Astrocyte of the spinal cord (primary cell): ENCODE results near the gene CASZ1.

Source experiments
- DNase-seq: peaks from one replicate; pipeline ENCODE4 v3.0.0; 2011; ENCODE audit warnings: low read depth, low spot score
- H3K4me3 ChIP-seq: 2 replicates; pipeline ENCODE4 v1.5.1; 2011; ENCODE audit warnings: low read depth, mild to moderate bottlenecking, low read length, moderate library complexity
- CTCF ChIP-seq: IDR thresholded peaks from 2 replicates; pipeline ENCODE4 v1.5.1; 2012; ENCODE audit warnings: low read depth, mild to moderate bottlenecking, low read length, inconsistent platforms
- in situ Hi-C: cut with HindIII; loops from 2 replicates; pipeline ENCODE4 v1.10.0; 2017; ENCODE audit warnings: low sequenced_read_pairs

The CASZ1 gene

DNA sequence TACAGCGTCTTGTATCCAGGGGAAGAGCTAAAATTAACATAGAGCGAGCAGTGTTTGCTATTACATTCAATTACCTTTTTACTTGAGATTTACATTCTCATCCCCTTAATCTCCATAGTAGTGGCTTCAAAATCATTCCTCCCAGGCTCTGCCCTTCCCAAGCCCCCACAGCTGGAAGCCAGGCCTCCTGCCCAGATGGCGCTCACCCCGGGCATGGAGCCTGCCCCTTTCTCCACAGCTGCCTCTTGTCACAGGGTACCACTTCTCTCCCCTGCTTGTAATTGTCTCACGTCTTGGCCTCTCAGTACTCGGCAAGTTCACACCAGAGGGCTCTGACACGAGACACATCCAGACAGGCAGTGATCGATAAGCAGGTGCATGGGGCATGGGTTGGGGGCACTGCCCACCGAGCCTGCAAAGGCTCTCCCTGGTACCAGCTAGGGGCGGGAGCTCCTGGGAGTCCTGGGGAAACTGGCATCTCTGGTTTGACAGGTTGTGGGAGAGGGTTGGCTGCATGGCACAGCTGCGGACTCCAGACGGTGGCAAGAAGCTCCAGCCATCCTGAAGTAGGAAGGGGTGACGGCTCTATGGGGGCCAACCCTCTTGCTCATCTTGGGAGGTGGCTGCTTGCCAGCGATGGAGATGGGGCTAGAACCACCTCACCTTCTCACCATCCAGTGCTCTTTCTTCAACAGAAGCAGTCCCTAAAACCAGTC lies 20.1 kb downstream of the CASZ1 start:
- no peak for DNase-seq
- no peak for TF ChIP-seq CTCF
- in situ Hi-C loops, result no loop called here

DNA sequence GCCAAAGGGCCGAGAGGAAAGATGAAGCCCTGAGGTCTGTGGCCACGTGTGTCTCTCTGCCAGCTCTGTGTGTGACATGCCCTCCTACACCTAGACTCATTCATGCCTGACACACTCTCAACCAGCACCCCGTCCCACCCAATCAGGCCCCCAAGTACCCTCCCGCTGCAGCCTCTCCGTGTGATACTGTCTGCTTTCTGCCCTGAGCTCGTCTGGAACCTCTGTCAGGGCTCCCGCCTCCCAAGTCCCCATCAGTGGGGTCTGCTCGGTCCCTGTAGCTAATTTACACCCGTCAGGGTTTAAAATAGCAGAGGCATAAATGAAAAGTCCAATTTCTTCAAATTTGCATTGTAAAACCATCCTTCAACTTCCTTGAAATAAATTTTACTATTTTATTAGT lies 20.7 kb downstream of the CASZ1 start:
- in situ Hi-C loops, result no loop called here
- no peak overlapping the region for H3K4me3 ChIP-seq
- no peak for TF ChIP-seq CTCF
- no peak for DNase-seq

More for the DNA sequence above, 20.1 kb downstream of the CASZ1 start:
- H3K4me3 ChIP-seq, result no peak overlapping the region

DNA sequence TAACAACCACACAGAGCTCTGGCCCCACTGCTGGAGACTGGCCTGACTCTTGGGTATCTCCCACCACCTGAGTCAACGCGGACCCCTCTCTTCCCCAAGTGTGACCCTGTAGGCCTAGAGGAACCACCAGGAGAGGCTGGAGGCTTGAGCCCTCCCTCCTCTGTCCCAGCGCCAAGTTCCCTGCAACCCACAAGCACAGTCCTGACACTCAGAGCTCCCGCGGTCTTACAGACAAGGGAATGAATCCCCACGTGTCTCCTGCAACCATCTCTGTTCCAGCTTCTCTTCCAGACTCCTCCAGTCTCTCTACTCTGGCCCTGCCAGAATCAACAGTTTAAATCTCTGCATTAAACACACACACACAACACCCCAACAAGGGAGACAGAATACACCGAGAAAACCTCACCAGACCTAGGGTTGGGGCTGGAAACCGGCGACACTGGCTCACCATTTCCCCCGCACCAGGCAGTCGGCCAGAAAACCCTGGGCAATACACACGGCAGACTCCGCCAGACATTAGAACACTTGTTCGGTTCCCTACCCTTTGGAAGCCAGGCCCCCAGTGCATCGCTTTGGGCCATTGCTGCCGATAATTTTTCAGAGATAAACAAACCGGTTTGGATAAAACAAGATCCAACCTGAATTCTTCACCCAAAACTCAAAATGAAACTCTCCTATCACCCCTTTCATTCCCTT lies 21.7 kb downstream of the CASZ1 start:
- TF ChIP-seq CTCF, result no peak
- no peak for DNase-seq
- in situ Hi-C loops, result no loop called here
- no peak overlapping the region for H3K4me3 ChIP-seq

GRCh38 chr1:10773851-10774614 lies 22.4 kb downstream of the CASZ1 start:
- H3K4me3 ChIP-seq, result no peak overlapping the region
- TF ChIP-seq CTCF, result no peak
- in situ Hi-C loops, result no loop called here
- DNase-seq, result no peak

DNA sequence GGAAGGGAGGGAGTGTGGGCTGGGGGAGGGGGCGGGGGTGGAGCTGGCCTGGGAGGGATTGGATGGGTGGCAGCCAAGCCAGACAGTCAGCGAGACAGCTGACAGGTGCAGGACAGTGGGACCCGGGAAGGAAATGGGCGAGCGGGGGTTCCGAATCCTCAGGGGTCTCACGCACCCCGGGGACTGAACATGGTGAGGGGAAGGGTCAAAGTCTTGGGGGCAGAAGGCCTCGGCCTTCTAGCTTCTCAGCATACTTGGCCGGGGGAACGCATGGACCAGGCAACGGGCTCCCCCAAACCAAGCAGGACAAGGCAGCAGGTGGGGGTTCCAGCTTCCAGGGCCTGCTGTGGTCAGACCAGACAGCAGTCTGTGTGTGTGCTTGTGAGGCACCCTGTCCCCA lies 23.1 kb downstream of the CASZ1 start:
- no peak for TF ChIP-seq CTCF
- no peak overlapping the region for H3K4me3 ChIP-seq
- DNase-seq, result no peak
- in situ Hi-C loops, result no loop called here

- in situ Hi-C loops, result no loop called here
- no peak for TF ChIP-seq CTCF
- H3K4me3 ChIP-seq, result no peak overlapping the region
- DNase-seq, result no peak
Observed at GRCh38 chr1:10772711-10773110, 23.7 kb downstream of the CASZ1 start.
